Epithelial cell of proximal tubule (primary cell): ENCODE data around the gene PABPN1L. TPM values are rescaled to one million over a fixed set of nuclear protein-coding genes. Genes with fewer than 3 reads are reported as not detected.

ENCODE experiments used
- DNase-seq: peaks from one replicate; pipeline ENCODE4 v3.0.0-alpha.2; 2011; ENCODE audit warnings: low read depth
- H3K4me3 ChIP-seq: 2 replicates; pipeline ENCODE4 v1.5.1; 2011; ENCODE audit warnings: low read depth, mild to moderate bottlenecking, low read length
- CTCF ChIP-seq: conservative IDR thresholded peaks from 2 replicates; pipeline ENCODE4 v1.5.1; 2012; ENCODE audit warnings: low read depth, mild to moderate bottlenecking, low read length
- total RNA-seq: library from RNA; depleted of rRNA; stranded (reverse); fragments of >200 nt; gene quantifications from 2 replicates; pipeline ENCODE4 v1.2.3, GENCODE V29; 2015

The PABPN1L gene
- total RNA-seq, 1 donor from 2014 or later, result not detected

GRCh38 chr16:88822281-88823040 is 44.0 kb downstream of the PABPN1L start:
- DNase-seq, result no peak
- TF ChIP-seq CTCF, result no peak
- no peak overlapping the region for H3K4me3 ChIP-seq

DNA sequence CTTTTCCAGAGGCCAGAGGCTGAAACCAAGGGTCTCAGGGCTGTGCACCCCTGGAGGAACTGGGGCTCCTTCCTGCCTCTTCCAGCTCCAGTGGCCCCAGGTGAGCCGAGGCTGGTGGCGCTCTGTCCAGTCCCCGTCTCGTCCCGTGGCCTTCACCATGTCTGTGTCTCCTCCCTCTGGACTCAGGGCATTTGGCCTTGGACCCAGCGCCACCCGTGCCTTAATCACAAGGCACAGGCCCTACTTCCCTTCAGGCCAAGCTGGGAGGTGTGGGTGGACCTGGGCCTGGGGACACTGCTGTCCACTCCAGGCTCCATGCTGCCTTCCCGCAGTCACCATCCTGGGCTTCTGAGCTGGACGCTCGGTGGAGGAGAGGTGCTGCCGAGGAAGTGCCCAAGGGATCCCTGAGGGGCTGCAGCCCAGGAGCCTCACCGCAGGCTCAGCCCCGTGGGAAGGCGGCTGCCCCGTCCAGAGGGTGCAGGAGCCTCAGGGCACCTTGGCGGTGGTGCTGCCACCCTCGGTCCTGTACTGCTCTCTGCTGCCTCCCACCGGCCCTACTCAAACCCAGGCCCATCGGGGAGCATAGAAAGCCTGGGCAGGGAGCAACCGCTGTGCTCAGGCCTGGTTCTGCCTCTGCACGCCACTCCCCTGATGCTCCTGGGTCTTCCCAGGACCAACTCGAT is 45.2 kb downstream of the PABPN1L start:
- H3K4me3 ChIP-seq, result no peak overlapping the region
- DNase-seq, result no peak
- TF ChIP-seq CTCF, result no peak

- DNase-seq, result no peak
- TF ChIP-seq CTCF, result no peak
- H3K4me3 ChIP-seq, result no peak overlapping the region
Measured at GRCh38 chr16:88820385-88821025, 46.0 kb downstream of the PABPN1L start.

- no peak for DNase-seq
- H3K4me3 ChIP-seq, result no peak overlapping the region
- no peak for TF ChIP-seq CTCF
Measured at GRCh38 chr16:88819126-88819525, 47.3 kb downstream of the PABPN1L start.

DNA sequence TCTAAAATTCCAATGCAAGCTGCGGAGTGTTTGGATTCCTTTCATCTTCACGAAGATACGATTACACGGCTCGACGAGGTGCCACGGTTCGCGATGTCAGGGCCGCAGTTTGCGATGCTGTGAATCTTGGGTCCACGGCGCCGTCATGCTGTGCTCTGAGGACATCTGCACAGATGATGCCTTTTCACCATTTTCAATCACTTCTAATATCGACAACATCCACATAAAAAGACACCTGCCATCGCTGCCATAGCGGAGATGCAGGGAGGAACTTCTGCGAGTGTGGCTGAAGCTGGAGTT is 47.9 kb downstream of the PABPN1L start:
- H3K4me3 ChIP-seq, result no peak overlapping the region
- TF ChIP-seq CTCF, result no peak
- no peak for DNase-seq

GRCh38 chr16:88817785-88818574 is 48.5 kb downstream of the PABPN1L start:
- no peak for TF ChIP-seq CTCF
- no peak for DNase-seq
- H3K4me3 ChIP-seq, result no peak overlapping the region
